Activated gamma-delta T cell treated with Interleukin-2 at 50 U/mL for 16 hours (primary cell): ENCODE measurements around the gene CREB3L2.

Experiments used
- DNase-seq: peaks from one replicate; pipeline ENCODE4 v3.0.0-alpha.2; 2020

Gene CREB3L2

DNA sequence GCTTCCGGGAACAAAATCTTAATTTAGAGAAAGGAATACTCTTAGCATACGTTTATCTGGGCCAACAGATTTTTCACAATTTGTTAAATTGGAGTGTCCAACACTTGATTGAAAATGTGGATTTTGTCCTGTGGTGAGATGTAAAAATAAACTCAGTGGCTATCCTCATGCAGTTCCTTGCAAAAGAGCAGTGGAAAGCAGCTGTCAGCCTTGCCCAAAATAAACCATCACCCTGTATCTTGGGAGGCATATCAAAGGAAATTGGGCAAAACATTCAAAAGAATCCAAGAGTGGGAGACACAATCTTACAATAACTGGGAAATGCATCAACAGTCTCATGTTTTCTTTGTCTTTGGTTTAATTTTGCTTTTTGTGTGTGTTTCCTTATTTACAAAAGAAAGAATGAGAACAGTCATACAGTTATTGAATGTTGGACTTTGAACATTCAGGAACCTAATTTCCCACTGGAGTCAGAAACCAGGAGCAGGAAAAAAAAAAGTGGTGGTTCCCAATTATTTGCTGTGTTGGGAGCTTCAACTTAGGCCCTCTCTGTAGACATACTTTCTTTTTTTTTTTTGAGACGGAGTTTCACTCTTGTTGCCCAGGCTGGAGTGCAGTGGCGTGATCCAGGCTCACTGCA lies 110.8 kb downstream of the CREB3L2 start:
- no peak for DNase-seq

DNA sequence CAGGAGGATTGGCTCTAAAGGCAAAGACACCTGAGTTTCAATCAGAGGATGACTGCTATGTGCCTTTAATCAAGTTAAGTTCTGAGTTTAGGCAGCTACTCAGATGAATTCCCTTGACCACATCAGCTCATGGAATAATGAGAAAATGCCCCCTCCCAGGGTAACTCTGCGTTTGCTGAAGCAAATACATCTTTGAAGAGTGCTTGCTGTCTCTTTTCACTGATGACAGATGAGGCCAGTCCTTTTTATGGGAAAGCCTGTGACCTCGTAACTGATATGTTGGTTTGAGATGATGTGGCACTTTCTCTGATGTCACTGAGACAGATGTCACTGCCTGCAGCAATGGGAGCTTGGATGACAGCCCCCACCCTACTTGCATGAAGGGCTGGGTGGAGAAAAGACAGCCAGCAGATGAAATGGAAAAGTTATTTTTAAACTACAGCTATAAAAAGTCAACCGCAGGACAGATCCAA lies 111.4 kb downstream of the CREB3L2 start:
- no peak for DNase-seq

DNA sequence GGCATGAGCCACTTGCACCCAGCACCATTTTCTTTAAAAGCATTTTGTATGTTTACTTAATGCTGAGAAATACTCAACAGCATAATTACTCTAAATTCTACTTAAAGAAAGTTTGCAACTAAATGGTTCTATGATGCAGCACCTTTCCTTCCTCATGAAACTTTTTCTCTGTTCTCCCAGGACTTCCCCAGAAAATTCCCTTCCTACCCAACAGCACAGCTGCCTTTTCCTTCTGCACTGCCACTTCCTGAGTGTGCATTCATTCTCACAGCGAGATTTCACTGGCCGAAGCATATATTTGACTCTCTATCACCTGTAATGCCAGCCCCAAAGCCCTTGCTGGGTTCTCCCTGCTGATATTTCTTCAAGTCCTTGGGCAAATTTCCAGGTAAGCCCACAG lies 113.6 kb downstream of the CREB3L2 start:
- DNase-seq = no peak

DNA sequence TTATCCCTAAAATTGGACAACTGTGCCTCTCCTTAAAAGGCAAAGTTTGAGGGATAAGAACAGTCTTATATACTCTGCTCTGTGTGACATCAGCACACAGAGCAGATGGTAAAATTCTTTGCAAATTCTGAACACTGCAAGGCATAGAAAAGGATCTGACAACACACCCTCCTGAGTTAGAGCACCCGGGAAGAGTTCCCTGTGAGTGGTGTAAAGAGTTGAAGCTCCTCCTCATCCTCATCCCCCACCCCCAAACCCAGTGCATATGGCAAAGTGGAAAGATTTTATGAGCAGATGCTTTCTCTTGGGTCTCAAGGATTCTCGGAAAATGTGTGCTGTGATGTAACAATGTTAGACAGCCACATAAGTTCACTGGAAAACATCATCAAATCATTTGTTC lies 115.1 kb downstream of the CREB3L2 start:
- no peak for DNase-seq

DNA sequence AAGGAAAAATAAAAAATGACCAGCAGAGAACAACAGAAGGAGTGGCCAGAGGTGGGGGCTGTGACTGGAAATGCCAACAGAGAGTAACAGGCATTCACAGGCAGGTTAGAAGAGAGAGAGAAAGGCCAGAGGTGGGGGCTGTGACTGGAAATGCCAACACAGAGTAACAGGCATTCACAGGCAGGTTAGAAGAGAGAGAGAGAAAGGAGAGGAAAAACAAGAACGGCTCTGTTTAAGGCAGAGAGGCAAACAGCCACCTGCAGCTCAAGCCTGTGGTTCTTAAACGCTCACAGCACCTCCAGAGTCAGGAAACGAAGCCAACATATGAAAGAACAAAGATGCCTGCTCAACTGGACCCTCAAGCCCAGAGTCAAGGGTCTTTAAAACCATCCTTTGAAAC lies 115.6 kb downstream of the CREB3L2 start:
- no peak for DNase-seq

DNA sequence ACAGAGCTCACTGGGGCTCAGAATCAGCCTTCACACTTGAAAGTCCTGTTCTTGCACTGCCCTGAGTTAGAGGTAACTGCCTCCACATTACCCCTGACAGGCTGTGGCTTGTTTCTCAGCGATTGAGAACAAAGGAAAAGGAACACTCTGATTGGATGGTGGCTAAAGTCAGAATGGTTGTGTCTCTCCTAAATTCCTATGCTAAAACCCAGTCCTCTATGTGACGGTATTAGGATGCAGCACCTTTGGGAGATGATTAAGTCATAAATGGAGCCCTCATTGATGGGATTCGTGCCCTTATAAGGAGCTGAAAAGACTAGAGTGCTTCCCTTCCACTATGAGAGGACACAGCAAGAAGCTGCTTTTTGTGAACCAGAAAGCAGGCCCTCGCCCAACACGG lies 116.2 kb downstream of the CREB3L2 start:
- DNase-seq = no peak

DNA sequence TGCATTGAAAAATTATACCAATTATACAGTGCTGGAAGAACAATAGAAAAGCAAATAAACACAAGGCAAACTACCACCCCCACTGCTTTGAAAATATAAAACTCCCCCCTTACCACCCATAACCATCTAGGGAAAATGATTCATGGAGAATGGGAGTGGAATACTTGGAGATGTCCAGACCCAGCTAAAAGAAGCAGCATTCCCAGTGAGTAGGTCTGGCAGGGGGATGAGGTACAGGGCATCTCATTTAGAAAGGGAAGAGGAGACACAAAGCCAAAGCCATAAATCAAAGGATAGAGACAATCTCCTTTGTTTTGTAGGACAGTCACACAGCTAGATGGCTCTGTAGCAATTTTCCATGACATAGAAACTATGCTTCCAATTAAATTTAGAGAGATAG lies 119.1 kb downstream of the CREB3L2 start:
- DNase-seq = no peak

DNA sequence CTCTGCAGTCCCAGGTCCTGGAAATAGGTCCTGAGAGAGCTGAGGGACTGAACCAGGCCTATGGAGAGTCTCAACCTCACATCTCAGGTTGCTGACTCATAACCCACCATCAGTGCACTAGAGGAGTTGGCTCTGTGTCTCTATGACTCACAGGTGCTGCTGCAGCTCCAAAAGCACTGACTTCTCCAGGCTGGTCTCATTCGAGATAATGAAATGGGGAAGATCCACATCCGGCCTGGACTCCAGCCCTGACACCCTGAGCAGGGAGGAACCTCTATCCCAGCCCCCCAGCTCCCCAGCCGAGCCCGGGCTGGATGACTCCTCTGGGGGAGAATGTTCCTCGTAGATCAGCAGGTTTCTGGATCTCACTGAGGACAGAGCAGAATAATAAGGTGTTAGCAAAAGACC lies 119.6 kb downstream of the CREB3L2 start:
- DNase-seq = no peak

DNA sequence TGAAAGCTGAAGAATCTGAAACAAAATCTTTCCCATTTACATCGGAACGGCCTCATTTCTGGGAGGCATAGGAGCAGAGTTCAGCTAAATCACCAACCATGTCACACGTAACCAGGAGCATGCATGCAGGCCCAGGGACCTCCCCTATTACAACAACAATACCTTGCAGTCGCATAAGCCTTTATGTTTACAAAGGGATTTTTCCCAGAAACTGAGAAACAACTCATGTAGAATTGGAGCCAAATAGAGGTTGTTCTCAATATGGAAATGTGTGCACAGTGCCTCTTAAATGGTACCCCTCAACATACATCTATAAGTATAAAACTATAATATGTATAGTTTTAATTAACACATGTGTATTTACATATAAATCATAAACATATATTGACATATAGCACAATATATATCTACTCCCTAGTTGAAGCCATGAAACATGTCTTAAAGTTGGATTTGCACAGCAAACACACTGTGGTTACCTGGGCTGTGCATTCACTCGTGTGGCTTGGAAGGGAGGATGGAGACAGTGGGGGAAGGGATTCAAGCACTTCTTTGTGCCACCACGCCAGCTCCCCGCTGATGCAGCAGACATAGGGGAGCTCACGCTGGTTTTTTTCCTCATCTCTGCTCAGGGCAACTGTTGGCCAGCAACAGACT lies 120.2 kb downstream of the CREB3L2 start:
- no peak for DNase-seq

DNA sequence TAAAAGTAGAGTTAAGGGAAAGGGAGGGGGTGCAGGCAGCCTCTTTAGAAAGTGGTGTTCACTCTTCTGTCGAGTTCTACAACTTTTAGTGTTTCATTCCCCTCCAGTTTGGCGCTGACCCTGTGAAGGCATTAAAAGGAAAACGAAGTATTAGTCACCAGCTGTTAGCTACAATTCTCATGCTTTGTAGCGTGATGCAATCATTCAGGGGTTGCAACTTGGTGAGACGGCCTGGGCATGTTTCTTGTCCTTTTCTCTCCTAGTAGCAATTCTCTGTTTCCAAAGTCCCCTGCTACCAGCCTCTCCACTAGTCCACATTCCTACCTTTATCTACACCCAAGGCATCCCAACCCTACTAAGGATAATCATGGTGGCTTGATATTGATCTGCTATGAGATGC lies 121.5 kb downstream of the CREB3L2 start:
- DNase-seq = no peak

DNA sequence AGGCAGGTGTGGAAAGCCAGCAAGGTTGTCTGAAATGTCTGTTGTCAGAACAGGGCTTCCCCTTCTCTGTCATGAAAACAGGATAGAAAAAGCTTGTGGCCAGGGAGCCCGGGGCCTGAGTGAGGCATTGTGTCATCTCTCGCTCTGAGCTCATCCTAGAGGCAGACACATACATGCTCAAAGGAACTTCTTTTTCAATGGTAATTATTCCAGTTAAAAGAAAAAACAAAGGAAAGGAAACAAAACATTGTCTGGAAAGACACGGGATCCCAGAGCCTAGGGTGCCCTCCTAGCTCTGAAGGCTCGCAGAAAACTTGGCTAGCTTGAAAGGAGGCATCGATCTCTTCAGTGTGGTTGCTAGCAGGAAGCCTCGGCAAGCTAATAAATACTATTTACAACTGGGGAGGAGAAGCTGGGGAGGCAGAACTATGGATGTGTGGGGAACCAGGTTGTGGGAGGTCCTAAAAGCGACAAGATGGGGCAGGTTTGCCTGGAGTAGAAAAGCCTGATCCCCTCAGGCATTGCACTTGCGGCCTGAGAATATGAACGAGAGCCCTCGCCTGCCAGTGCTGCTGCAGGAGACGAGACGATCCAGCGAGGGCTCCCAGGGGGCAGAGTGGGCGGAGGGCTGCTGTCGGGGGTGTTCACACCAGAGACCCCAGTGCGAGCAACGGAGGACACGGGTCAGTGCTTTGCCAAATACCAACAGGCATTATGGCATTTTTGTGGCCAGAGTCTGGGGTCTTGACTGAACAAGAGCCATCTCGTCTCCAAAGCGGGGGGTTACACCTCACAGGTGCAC lies 122.3 kb downstream of the CREB3L2 start:
- DNase-seq = no peak

DNA sequence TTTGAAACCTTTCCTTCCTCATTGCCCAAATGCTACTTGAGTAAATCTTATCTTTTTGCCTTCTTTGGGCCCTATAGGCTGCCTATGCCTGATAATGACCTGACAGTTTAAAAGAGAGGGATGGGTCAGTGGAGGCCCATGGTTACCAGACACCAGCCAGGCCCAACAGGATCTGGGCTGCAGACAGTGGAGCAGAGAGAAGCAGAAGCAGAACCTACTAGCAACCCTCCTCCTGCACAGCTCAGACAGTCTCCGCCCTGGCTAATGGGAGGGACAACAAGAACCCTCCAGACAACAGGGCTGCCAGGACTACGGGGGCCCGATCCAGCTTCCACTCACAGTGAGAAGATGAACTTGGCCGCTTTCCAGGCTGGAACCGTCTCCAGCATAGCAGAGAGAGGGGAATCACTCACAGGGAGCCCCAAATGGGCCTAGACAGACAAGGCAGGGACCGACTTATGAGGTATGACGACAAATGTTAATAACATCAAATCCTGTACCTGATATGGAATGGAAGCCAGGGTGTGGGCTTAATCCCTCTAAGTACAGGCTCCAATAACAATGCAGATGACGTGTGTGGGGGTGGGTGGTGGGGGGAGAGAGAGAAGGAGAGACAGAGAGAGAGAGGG lies 123.4 kb downstream of the CREB3L2 start:
- no peak for DNase-seq

DNA sequence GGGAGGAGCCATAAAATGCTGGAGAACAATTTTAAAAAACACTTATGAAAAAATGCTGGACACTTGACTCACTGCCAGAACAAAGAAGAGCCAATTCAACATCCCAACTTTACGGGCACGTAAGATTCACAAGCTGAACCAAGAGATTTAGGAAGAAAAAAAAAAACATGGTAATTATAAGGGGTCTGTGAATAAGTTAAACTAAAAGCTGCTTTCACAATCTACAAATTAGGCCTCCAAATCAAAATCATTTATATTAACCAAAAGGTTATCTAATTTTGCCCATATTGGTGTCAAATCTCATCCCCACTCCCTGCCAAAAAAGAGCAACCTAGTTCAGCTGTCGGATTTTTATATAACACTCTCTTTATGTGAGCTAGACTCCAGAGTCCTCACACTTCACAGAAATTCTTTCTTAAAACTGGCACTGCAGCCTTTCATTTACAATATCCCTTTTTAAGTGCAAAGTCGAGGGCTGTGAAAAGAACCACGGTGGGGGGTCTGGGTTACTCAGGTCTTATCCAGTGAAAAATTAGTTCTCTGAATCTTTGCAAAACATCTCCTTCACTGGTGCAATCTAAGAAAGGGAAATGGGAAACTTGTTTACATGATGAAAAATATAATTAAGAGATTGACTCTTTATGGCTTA lies 124.7 kb downstream of the CREB3L2 start:
- DNase-seq = no peak

DNA sequence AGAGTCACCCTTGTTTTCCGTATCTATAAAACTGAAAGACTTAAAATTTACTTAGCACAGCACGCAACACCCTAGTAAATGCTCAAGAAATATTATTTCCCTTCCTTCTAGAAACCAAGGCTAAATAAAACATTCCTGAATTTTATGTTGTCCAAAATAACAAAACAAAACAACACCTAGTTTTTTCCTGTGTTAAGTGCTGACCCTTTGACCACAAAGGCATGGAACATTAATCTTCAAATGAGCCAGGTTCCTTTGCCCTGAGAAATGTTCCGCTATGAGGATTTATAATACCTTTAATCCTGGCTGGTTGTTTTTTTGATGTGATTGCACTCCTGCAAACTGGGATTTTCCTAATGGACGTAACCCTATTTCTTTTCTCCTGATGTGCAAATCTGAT lies 126.1 kb downstream of the CREB3L2 start:
- no peak for DNase-seq

DNA sequence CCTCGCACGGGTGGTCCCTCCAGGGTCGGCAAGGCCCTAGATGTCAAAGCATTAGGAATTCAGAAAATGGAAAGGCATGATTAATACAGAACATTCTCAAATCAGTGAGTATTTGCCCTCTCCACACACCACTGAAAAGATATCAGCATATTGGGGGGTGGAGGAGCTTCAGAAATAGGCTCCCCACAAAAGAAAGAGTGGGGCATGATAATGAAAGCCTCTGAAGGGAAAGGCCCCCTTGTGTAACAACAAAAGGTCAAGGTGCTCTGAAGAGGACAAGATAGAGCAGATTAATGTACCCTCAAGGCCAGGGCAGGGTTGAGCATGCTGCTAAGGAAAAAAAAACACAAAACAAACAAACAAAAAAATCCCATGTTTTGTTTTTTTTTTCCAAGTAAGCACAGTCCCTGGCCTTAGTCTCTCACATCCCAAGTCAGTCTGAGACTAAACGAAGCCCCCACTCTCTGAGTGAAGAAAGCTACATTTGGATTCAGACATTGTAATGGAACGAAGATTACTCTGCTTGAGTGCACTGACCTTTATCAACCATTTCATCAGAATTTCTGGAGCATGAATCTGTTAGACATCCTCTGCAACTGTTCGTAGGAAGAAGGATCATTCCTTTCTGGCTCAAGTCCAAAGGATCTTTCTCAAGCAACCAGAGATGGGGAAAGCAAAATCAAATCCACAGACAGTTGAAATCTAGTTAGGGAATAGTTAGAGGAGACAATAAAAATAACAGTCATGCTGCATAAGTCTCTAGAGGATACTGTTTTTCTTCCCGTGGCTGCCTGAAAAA lies 127.7 kb downstream of the CREB3L2 start:
- no peak for DNase-seq

DNA sequence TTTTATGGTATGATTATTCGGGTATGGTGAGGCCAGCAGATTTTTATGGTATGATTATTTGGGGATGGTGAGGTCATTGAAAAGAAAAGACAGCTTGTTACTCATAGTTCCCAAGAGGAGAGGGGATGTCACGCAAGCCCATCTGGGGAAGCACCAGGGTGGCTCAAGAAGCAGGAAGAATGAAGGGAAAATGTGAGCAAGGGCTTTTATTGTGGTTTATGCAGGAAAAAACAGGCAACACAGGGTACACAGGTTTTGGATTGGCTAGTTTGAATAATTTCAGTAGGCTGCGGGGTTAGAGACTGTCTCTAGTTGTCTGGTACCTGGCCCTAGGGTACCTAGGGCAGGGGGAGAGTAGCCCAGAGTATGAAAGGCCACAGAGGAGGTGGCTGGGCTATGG lies 128.4 kb downstream of the CREB3L2 start:
- DNase-seq = no peak

DNA sequence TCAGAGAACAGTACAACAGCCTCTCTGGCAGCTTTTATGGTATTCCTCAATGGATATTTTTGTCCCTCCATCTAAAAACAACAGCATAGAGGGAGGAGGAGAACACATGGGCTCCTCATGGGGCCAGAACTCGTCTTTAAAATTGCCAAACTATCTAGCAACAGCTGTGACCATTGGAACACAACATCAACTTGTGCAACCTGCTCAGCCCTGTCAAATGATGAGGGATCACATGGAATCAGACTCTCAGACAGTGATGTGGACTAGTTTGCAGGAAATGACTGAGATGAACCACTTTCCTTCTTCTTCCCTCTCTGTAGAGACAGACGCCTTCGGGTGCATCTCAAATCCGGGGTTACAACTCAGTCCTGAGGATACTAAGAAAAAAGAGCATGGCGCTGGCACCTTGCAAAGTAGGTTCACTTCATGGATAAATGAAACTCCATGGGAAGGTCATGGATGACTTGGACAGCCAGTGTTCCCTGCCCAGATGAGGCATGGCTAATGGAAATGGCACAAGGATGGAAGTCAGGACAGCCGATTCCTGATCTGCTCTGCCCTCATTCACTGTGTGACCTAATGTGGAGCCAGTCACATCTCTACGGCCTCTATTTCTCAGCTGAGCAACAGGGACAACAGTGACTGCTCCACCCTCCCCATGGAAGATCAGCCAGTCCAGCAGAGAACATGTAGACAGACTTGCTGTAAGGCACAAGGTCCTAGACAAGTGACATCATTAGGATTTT lies 130.5 kb downstream of the CREB3L2 start:
- no peak for DNase-seq

DNA sequence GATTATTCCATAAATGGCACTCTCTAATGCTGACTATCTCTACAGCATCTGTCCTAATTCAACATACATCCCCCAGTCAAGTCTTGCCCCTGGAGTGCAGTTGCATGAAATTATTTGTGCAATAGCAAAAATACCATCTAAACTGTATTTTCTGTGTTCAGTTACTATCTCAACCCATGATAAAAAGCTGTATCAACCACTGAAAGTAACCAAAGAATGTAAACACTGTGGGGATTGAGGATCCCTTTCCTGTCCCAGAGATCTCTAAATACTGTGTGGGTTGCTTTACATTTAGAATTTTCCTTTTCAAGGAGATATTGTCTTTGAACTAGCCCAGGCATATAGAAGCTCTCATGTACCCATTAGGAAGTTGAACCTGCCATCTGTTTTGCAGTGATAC lies 131.2 kb downstream of the CREB3L2 start:
- no peak for DNase-seq

DNA sequence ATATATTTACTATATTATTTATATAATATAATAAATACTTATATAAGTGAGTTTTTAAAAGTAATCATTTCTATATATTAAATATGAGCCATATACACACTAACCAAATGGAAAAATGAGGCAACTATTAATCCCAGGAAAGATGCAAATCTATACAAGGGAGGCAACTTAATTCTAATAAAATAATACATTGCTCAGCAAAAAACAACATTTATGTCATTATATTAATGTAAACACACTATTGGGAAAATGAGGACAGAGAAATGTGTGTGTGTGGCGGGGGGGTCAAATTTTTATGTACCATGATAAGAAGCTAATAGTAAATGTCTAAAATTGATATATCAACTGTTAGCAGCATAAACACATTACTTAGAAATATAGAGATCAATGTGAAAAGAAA lies 131.8 kb downstream of the CREB3L2 start:
- DNase-seq = no peak

DNA sequence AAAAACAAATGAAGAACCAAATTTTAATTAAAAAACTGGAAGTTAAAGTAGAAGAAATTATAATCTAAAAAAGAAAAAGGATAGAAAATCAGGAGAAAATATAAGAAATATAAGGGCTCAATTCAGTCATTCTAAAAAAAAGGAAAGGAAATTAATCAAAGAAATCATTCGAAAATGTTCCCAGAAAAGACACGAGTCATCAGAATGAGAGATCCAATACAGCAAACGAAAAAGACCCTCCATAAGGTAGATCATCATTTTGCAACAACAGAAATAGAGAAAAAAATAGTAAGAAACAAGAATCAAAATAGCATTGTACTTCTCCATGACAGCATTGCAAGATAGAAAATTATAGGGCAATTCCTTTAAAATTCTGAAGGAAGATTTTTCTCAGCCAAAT lies 132.6 kb downstream of the CREB3L2 start:
- DNase-seq = no peak

DNA sequence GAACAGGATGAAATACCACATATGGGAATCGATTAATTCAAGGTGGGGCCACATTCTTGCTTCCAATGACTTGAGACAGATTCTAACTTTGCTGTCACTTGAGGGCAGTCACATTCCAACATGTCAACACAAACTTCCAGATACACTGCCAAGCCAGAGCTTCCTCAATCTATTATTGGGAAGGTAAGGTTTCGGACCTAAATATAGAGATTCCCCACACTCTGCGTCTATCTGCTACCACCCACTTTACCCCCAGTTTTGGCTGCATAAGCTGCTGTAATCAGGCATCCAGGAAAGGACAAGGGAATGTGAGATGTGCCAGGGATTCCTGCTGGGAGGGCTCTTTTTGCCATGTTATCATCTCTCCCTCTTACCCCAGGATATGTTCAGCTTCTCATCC lies 134.6 kb downstream of the CREB3L2 start:
- no peak for DNase-seq

DNA sequence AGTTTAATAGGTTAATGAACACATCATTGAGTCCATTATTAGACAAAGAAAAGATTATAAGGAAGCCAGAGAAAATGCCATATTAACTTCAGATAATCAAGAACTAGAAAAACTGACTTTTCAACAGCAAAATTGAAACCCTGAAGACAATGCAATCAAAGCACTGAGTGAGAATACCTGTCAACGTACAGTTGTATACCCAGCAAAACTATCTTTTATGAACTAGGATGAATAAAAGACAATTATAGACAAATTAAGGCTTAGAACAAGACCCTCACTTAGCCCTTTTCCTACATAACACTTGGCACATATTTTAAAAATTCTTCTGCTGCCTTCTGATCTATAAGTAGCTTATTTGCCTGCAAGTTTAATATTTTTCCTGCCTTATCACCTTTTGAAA lies 136.1 kb downstream of the CREB3L2 start:
- DNase-seq = no peak
